IMR-90 (cell line): Measurements from ENCODE around the gene CEACAM3. TPM values are rescaled to one million over a fixed set of nuclear protein-coding genes. Genes with fewer than 3 reads are reported as not detected.

ENCODE experiments used
- ATAC-seq: fragments of 200-7000 bp; cut with Tn5 transposase; 2 replicates; pipeline ENCODE4 v1.9.1; 2020; ENCODE audit warnings: low read depth, mild to moderate bottlenecking, moderate library complexity
- BruUV-seq: library from RNA; stranded (reverse); fragments of 400-500 nt; replicated peaks from 2 replicates; lab custom pipeline; 2021; lab: Mats Ljungman, UMichigan
- CTCF ChIA-PET: fragments of 300-600 bp; formaldehyde crosslinking; extraction: SDS; loops from one replicate; lab custom pipeline; 2021; ENCODE audit warnings: antibody characterized with exemption; lab: Yijun Ruan, JAX
- POLR2A ChIA-PET: fragments of 300-600 bp; sonication (Branson Sonifier 250); formaldehyde crosslinking; loops from one replicate; lab custom pipeline; 2022; ENCODE audit warnings: antibody characterized with exemption; ENCODE audit not compliant: unreplicated experiment; lab: Charles Lee
- DNase-seq: peaks from one replicate; pipeline ENCODE4 v3.0.0; 2013
- H2AFZ ChIP-seq: replicated peaks from 2 replicates; pipeline ENCODE3; 2013; ENCODE audit warnings: low read length, mild to moderate bottlenecking; ENCODE audit not compliant: poor library complexity
- H2AK5ac ChIP-seq: 2 replicates; pipeline ENCODE4 v1.6.1; 2013; ENCODE audit warnings: low read depth, low read length, inconsistent platforms
- H2AK9ac ChIP-seq: replicated peaks from 2 replicates; pipeline ENCODE3; 2013; ENCODE audit warnings: mild to moderate bottlenecking, low read depth, low read length, moderate library complexity; ENCODE audit not compliant: poor library complexity
- H2BK120ac ChIP-seq: 2 replicates; pipeline ENCODE4 v1.6.1; 2013; ENCODE audit warnings: low read depth, low read length, inconsistent platforms
- H2BK15ac ChIP-seq: 3 replicates; pipeline ENCODE4 v1.6.1; 2013; ENCODE audit warnings: low read depth, low read length, inconsistent platforms
- H2BK20ac ChIP-seq: 2 replicates; pipeline ENCODE4 v1.6.1; 2013; ENCODE audit warnings: low read depth, mild to moderate bottlenecking, inconsistent platforms, low read length, moderate library complexity
- H2BK5ac ChIP-seq: 2 replicates; pipeline ENCODE4 v1.6.1; 2013; ENCODE audit warnings: mild to moderate bottlenecking, low read depth, low read length, inconsistent platforms; ENCODE audit not compliant: poor library complexity, severe bottlenecking
- H3K14ac ChIP-seq: replicated peaks from 2 replicates; pipeline ENCODE4 v1.6.1; 2013; ENCODE audit warnings: low read depth, low read length, inconsistent platforms
- H3K18ac ChIP-seq: 2 replicates; pipeline ENCODE4 v1.6.1; 2013; ENCODE audit warnings: low read depth, low read length, control low read depth
- H3K23ac ChIP-seq: 2 replicates; pipeline ENCODE4 v1.6.1; 2013; ENCODE audit warnings: low read depth, low read length, inconsistent platforms
- H3K27ac ChIP-seq: 2 replicates; pipeline ENCODE4 v1.5.1; 2013; ENCODE audit warnings: mild to moderate bottlenecking, control low read depth, low read length; ENCODE audit not compliant: insufficient read depth
- H3K27me3 ChIP-seq: 2 replicates; pipeline ENCODE4 v1.6.1; 2013; ENCODE audit warnings: low read length; ENCODE audit not compliant: control insufficient read depth, insufficient read depth
- H3K36me3 ChIP-seq: 2 replicates; pipeline ENCODE4 v1.6.1; 2013; ENCODE audit warnings: low read length, mixed read lengths; ENCODE audit not compliant: control insufficient read depth, insufficient read depth
- H3K4ac ChIP-seq: 2 replicates; pipeline ENCODE4 v1.6.1; 2013; ENCODE audit warnings: low read depth, low read length, inconsistent platforms
- H3K4me1 ChIP-seq: 2 replicates; pipeline ENCODE4 v1.6.1; 2013; ENCODE audit warnings: low read length, mixed read lengths; ENCODE audit not compliant: control insufficient read depth, insufficient read depth
- H3K4me2 ChIP-seq: 2 replicates; pipeline ENCODE4 v1.6.1; 2013; ENCODE audit warnings: low read depth, mild to moderate bottlenecking, control low read depth, low read length, moderate library complexity
- H3K4me3 ChIP-seq: 2 replicates; pipeline ENCODE4 v1.5.1; 2013; ENCODE audit warnings: low read depth, mild to moderate bottlenecking, control low read depth, low read length, moderate library complexity; ENCODE audit not compliant: insufficient read depth
- H3K56ac ChIP-seq: 2 replicates; pipeline ENCODE4 v1.6.1; 2013; ENCODE audit warnings: low read length, inconsistent platforms; ENCODE audit not compliant: insufficient read depth; ENCODE audit errors: extremely low read depth
- H3K79me1 ChIP-seq, 2 experiments: 2 replicates each; pipeline ENCODE4 v1.6.1; 2013; ENCODE audit warnings: low read length in 2 of 2, inconsistent platforms in 1 of 2, low read depth in 1 of 2
- H3K9ac ChIP-seq: 2 replicates; pipeline ENCODE4 v1.6.1; 2013; ENCODE audit warnings: low read depth, low read length, control low read depth
- H3K9me1 ChIP-seq: 2 replicates; pipeline ENCODE4 v1.6.1; 2013; ENCODE audit warnings: low read length, inconsistent platforms; ENCODE audit not compliant: insufficient read depth
- H3K9me3 ChIP-seq: 2 replicates; pipeline ENCODE4 v1.6.1; 2013; ENCODE audit warnings: low read length; ENCODE audit not compliant: control insufficient read depth, insufficient read depth
- H4K20me1 ChIP-seq: 2 replicates; pipeline ENCODE4 v1.6.1; 2013; ENCODE audit warnings: low read length, inconsistent platforms; ENCODE audit not compliant: insufficient read depth
- H4K5ac ChIP-seq: 2 replicates; pipeline ENCODE4 v1.6.1; 2013; ENCODE audit warnings: mild to moderate bottlenecking, low read depth, low read length, control low read depth
- H4K8ac ChIP-seq, 2 experiments: 2 replicates each; pipeline ENCODE4 v1.6.1; 2013; ENCODE audit warnings: low read depth in 2 of 2, low read length in 2 of 2, control low read depth in 1 of 2, inconsistent platforms in 1 of 2
- H4K91ac ChIP-seq: 2 replicates; pipeline ENCODE4 v1.6.1; 2013; ENCODE audit warnings: low read depth, low read length, inconsistent platforms; ENCODE audit not compliant: insufficient read depth
- BHLHE40 ChIP-seq: fragments of 150-350 bp; IDR thresholded peaks from 2 replicates; pipeline ENCODE4 v1.6.1; 2016; ENCODE audit warnings: mild to moderate bottlenecking, low read depth, low read length
- CEBPB ChIP-seq: IDR thresholded peaks from 2 replicates; pipeline ENCODE4 v1.6.1; 2012; ENCODE audit warnings: low read depth, low read length, improper control_type of control experiment
- CHD1 ChIP-seq: IDR thresholded peaks from 2 replicates; pipeline ENCODE4 v1.6.1; 2012; ENCODE audit warnings: low read depth, low read length, improper control_type of control experiment
- FOS ChIP-seq: fragments of 150-350 bp; IDR thresholded peaks from 2 replicates; pipeline ENCODE4 v1.6.1; 2016; ENCODE audit warnings: low read depth, low read length
- MAFK ChIP-seq: IDR thresholded peaks from 2 replicates; pipeline ENCODE4 v1.6.1; 2012; ENCODE audit warnings: low read depth, low read length, improper control_type of control experiment
- MAZ ChIP-seq: IDR thresholded peaks from 2 replicates; pipeline ENCODE4 v1.6.1; 2012; ENCODE audit warnings: low read depth, mild to moderate bottlenecking, low read length, improper control_type of control experiment, moderate library complexity, borderline replicate concordance
- MXI1 ChIP-seq: IDR thresholded peaks from 2 replicates; pipeline ENCODE4 v1.6.1; 2012; ENCODE audit warnings: low read depth, mild to moderate bottlenecking, low read length, moderate library complexity, borderline replicate concordance
- NFE2L2 ChIP-seq: fragments of 150-350 bp; IDR thresholded peaks from 2 replicates; pipeline ENCODE4 v1.6.1; 2016; ENCODE audit warnings: low read depth, mild to moderate bottlenecking, low read length
- POLR2A ChIP-seq: IDR thresholded peaks from 2 replicates; pipeline ENCODE4 v1.6.1; 2012; ENCODE audit warnings: mild to moderate bottlenecking, low read depth, low read length
- RAD21 ChIP-seq: IDR thresholded peaks from 2 replicates; pipeline ENCODE4 v1.6.1; 2012; ENCODE audit warnings: low read length, improper control_type of control experiment
- RCOR1 ChIP-seq: IDR thresholded peaks from 2 replicates; pipeline ENCODE4 v1.6.1; 2012; ENCODE audit warnings: mild to moderate bottlenecking, low read length, improper control_type of control experiment; ENCODE audit not compliant: insufficient replicate concordance
- RFX5 ChIP-seq: IDR thresholded peaks from 2 replicates; pipeline ENCODE4 v1.8.0; 2012; ENCODE audit warnings: low read depth, mild to moderate bottlenecking, low read length, moderate library complexity
- SMC3 ChIP-seq: fragments of 150-350 bp; IDR thresholded peaks from 2 replicates; pipeline ENCODE4 v1.6.1; 2016; ENCODE audit warnings: low read depth, mild to moderate bottlenecking, antibody characterized with exemption, low read length, moderate library complexity
- WGBS, 2 experiments: methylation state at CpG; one replicate each; pipeline versions ENCODE4 v1.1.5 to v1.1.7; 2013; ENCODE audit warnings: missing lambda C conversion rate in 2 of 2; ENCODE audit not compliant: insufficient read length in 1 of 2; ENCODE audit errors: extremely low coverage in 2 of 2; 5-methylcytosine and 5-hydroxymethylcytosine counted together
- dilution Hi-C: fragments of 300-500 bp; cut with HindIII; formaldehyde crosslinking; loops from one replicate; pipeline ENCODE4 v1.14.3; 2018; ENCODE audit warnings: low sequenced_read_pairs; ENCODE audit not compliant: unreplicated experiment
- in situ Hi-C: fragments of 300-500 bp; cut with MboI; formaldehyde crosslinking; loops from 3 replicates; pipeline ENCODE4 v1.14.3; 2019; ENCODE audit warnings: low sequenced_read_pairs, inconsistent platforms, mixed read lengths
- intact Hi-C: fragments of 100-400 bp; cut with micrococcal nuclease; formaldehyde crosslinking; loops from 2 replicates; pipeline ENCODE4 v1.10.0; 2022
- polyA plus RNA-seq, 3 experiments: library from polyadenylated mRNA; depleted of rRNA; stranded (reverse); fragments of >200 nt; gene quantifications; 2 replicates each; pipeline ENCODE4 v1.2.3, GENCODE V29; 2012; ENCODE audit warnings: low replicate concordance in 1 of 3
- total RNA-seq: library from RNA; depleted of rRNA; stranded (reverse); fragments of >200 nt; gene quantifications from 2 replicates; pipeline ENCODE4 v1.2.3, GENCODE V29; 2012
- TF ChIP-seq, protein P1 (sequence below): conservative IDR thresholded peaks from 2 replicates; pipeline ENCODE4 v1.5.1; 2012; ENCODE audit warnings: mild to moderate bottlenecking, low read depth, low read length, improper control_type of control experiment
- TF ChIP-seq, protein P2 (sequence below): fragments of 150-350 bp; IDR thresholded peaks from 2 replicates; pipeline ENCODE4 v1.6.1; 2017; ENCODE audit warnings: mild to moderate bottlenecking, antibody characterized with exemption, low read length, low read depth
- TF ChIP-seq, protein P3 (sequence below): fragments of 150-350 bp; IDR thresholded peaks from 2 replicates; pipeline ENCODE4 v1.6.1; 2016; ENCODE audit warnings: low read depth, mild to moderate bottlenecking, low read length, moderate library complexity, borderline replicate concordance

Gene CEACAM3
- total and polyA plus RNA-seq, 2 of the 4 experiments (the other 2 are of a cell fraction), result not detected

DNA sequence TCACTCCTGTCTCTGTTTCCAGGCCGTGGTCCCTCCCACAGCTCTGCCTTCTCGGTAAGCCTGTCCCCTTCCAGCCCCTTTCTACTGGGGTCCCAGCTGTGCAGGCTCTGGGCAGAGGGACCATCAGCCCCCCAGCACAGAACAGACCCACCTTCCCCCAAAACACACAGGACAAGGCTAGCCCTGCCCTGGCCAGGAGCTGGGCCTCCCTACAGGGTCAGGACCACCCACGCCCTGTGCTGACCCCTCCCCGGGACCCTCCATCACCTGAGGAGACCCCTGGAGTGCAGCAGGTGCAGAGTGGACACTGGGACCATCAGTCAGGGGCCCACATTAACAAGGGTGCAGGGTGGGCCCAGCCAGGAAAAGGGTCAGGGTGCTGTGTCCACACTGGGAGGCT lies 13.9 kb downstream of the CEACAM3 start:
- Histone ChIP-seq H2BK120ac (no peak overlapping the region), H3K23ac (no peak overlapping the region), H3K4ac (no peak overlapping the region), H4K20me1 (no peaks in the 10 kb centered on the region), H3K4me2 (no peak overlapping the region), H4K91ac (no peak overlapping the region), H3K36me3 (no peaks in the 10 kb centered on the region), H3K14ac (no peak overlapping the region), H2BK5ac (no peak overlapping the region), H3K56ac (no peak overlapping the region), H3K4me3 (no peak overlapping the region), H3K27me3 (no peaks in the 10 kb centered on the region), H4K8ac (no peak overlapping the region), H3K18ac (no peak overlapping the region), H3K27ac (no peak overlapping the region), H2BK20ac (no peak overlapping the region), H3K9ac (no peak overlapping the region), H3K4me1 (no peaks in the 10 kb centered on the region), H3K79me1 (no peaks in the 10 kb centered on the region), H2AFZ (no peak overlapping the region), H4K5ac (no peak overlapping the region), H2AK5ac (no peak overlapping the region), H3K9me3 (no peaks in the 10 kb centered on the region), H2BK15ac (no peak overlapping the region), H3K9me1 (no peaks in the 10 kb centered on the region), H2AK9ac (no peak overlapping the region)
- ChIA-PET POLR2A (interaction anchor here (0.5 kb wide), 1 partner anchor 1617 kb away, joined by 3 read pairs; no protein-coding TSS in a partner anchor), CTCF (no interaction called here)
- no TSS peak for BruUV-seq
- ATAC-seq (no peak), DNase-seq (no peak)
- in situ Hi-C loops (no loop called here), dilution Hi-C loops (no loop called here), intact Hi-C loops (no loop called here)
- TF ChIP-seq MXI1, result no peak
- TF ChIP-seq POLR2A, result no peak
- TF ChIP-seq RCOR1, result no peak
- no peak for TF ChIP-seq MAFK
- TF ChIP-seq NFE2L2, result no peak
- no peak for TF ChIP-seq SMC3
- TF ChIP-seq CHD1, result no peak
- TF ChIP-seq, protein P1, sequence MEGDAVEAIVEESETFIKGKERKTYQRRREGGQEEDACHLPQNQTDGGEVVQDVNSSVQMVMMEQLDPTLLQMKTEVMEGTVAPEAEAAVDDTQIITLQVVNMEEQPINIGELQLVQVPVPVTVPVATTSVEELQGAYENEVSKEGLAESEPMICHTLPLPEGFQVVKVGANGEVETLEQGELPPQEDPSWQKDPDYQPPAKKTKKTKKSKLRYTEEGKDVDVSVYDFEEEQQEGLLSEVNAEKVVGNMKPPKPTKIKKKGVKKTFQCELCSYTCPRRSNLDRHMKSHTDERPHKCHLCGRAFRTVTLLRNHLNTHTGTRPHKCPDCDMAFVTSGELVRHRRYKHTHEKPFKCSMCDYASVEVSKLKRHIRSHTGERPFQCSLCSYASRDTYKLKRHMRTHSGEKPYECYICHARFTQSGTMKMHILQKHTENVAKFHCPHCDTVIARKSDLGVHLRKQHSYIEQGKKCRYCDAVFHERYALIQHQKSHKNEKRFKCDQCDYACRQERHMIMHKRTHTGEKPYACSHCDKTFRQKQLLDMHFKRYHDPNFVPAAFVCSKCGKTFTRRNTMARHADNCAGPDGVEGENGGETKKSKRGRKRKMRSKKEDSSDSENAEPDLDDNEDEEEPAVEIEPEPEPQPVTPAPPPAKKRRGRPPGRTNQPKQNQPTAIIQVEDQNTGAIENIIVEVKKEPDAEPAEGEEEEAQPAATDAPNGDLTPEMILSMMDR, result no peak
- TF ChIP-seq RFX5, result no peak
- TF ChIP-seq CEBPB, result no peak
- TF ChIP-seq, protein P2, sequence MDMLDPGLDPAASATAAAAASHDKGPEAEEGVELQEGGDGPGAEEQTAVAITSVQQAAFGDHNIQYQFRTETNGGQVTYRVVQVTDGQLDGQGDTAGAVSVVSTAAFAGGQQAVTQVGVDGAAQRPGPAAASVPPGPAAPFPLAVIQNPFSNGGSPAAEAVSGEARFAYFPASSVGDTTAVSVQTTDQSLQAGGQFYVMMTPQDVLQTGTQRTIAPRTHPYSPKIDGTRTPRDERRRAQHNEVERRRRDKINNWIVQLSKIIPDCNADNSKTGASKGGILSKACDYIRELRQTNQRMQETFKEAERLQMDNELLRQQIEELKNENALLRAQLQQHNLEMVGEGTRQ, result no peak
- TF ChIP-seq, protein P3, sequence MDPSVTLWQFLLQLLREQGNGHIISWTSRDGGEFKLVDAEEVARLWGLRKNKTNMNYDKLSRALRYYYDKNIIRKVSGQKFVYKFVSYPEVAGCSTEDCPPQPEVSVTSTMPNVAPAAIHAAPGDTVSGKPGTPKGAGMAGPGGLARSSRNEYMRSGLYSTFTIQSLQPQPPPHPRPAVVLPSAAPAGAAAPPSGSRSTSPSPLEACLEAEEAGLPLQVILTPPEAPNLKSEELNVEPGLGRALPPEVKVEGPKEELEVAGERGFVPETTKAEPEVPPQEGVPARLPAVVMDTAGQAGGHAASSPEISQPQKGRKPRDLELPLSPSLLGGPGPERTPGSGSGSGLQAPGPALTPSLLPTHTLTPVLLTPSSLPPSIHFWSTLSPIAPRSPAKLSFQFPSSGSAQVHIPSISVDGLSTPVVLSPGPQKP, result no peak
- TF ChIP-seq MAZ, result no peak
- TF ChIP-seq RAD21, result no peak
- TF ChIP-seq BHLHE40, result no peak
- no peak for TF ChIP-seq FOS
- 0% methylated on average over 1 of the region's 4 CpGs; no CpG with 5 or more reads in 1 of the 2 experiments for WGBS, 2 experiments
